HG03025 (cell line): Measurements from ENCODE around the gene RAD23B.
"Not testable (repeated sequence)": the region's sequence is repeated elsewhere in the genome, so short reads cannot be mapped to it uniquely, and the experiment has no call there.

Source experiments
- ATAC-seq: cut with Tn5 transposase; IDR thresholded peaks from one replicate; pipeline ENCODE4 v1.9.1; 2021; ENCODE audit warnings: mild to moderate bottlenecking, moderate library complexity; ENCODE audit not compliant: unreplicated experiment, low FRiP score

RAD23B gene

DNA sequence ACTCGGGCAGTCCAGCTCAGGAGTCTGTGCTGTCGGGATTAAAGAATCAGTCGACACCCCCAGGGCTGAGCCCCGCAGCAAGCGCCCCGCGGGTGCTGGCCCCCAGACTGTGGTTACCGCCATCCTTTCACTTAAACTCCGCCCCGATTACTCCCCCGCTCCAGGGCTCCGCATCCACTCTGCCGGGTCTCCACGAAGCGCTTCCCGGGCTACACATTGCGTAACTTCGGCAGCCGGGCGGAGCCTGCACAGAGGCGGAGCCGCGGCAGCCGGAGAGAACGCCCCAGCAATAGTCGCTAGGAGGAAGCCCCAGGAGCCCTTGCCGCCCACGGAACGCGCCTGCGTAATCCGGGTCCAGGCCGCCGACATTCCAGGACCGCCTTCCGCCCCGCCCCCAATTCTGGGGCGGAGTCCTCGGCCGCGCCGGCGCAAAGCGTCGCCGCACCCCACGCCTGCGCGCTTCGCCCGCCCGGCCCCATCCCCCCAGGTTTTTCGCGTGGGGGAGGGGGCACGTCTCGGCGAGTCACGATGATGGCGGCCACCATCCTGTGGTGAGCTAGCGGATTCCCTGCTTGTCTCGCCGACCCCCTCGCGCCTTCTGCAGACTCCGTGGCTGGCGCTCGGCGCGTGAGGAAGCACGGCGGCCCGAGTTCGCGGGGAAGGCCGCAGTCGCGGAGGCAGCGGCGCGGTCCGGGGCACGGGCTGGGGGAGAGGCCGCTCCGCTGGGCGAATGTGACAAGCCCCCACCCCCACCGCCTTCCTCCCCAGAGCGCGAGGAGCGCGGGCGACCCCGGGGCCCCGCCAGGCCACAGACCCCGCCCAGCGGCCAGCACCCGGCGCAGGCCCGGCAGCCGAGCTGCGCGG is at the start of gene RAD23B:
Gene RAD23B (plus strand): TSS at position 521 of the 864 bp plus-strand sequence. CDS start 351 bp downstream, outside the sequence.
- ATAC-seq: peak; percentile 89

DNA sequence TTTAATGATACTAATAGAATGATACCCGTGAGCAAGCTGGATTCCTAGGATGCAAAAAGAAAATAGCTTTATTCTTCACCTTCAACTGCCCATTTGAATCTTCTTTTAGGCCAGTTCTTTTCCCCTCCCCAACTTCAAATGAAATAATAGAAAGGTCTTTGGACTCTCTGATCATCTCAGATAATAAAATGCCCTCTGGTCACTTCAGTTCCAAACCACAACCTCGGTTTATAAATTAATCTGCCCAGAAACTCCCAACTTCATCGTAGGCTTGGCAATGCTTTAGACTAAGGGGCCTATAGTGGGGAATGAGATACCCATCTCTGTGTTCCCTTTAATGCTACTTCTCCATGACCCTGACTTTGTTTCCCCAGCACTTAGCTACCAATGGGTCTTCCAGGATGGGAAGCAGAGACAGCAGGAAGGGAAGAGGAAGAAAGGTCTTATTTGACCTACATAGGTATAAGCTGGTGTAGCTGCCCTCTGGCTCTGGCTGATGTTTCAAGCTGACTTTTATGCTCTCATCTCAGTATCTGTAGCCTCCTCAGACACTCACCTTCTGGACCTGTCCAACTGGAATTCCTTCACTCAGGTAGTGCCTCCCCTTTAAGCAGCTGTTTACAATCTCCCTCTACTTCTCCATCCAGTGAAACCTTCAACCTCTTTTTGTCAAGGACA is 47.2 kb upstream of the RAD23B start:
- no peak for ATAC-seq

DNA sequence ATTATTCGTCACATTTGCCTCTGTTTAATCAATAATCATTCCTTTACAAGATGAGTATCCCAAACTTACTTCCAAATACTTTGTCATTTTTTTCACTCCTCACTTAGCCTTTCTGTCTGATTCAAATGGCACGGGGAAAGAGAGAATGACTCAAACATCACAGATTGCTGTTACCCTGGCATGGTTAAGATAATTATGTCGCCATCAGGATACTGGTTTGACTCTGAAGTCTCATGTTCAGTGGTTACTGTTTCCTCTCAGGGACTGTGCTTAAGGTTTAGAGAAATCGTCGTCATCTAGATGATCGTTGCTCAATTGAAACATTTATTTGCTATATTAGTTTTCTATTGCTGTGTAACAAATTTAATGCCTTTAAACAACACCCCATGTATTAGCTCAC is 45.2 kb upstream of the RAD23B start:
- ATAC-seq: no peak

DNA sequence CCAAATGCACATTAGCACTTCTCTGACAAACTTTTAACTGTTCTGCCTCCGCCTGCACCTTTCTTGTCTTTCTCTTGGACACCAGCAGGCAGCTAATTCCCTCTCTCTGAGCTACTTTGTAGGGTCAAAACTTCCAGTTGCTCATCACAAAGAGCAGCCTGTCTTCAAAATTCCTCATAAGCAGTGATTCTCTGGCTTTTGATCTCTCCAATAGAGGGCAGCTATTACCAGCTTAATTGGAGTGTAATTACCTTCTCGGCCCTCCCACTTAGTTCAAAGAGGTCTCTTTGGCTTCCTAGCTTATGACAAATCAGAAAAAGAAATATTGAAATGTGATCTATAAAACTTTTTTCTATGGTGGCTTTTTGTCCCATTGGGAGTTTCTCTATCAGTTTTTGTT is 43.6 kb upstream of the RAD23B start:
- ATAC-seq: no peak

DNA sequence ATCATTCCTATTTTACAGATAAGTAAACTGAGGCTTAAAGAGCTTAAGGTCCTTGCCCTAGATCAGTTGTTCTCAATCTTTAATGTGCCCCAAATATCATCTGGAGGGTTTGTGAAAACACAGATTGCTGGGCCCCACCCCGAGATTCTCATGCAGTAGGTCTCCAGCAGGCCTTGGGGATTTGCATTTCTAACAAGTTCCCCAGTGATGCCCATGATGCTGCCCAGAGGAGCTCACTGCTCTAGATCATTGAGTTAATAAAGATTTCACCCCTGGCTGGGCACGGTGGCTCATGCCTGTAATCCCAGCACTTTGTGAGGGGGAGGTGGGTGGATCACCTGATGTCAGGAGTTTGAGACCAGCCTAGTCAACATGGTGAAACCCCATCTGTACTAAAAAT is 42.8 kb upstream of the RAD23B start:
- ATAC-seq: no peak

DNA sequence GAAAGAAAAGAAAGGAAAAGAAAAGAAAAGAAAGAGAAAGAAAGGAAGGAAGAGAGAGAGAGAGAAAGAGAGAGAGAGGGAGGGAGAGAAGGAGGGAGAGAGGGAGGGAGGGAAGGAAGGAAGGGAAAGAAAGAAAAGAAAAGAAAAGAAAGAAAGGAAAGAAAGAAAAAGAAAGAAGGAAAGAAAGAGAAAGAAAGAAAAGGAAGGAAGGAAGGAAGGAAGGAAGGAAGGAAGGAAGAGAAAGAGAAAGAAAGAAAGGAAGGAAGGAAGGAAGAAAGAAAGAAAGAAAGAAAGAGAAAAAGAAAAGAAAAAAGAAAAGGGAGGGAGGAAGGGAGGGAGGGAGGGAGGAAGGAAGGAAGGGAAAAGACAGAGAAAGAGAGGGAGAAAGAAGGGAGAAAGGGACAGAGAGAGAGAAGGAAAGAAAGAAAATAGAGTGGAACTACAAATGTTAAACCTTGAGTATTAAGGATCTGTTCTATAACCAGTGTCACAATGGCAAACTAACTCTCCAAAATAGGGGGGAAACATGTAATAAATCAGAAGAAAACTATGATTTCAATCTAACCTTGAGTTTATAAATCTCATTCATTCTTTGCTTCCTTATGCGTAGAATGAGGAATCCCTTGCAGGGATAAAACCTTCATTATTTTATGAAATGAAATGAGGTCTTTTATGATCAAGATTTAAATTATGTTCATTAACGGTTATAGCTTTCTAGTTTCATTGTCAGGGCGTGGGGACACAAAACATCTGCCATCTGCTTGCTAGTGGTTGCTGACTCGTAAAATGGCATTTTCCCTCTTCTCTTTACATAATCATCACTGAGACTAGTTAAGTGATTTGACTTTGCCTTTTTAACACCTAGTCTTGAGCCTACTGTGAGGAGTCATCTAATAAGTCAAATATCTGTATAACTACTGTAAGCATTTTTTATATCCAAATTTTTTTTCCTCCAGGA is 40.7 kb upstream of the RAD23B start:
- no peak for ATAC-seq

DNA sequence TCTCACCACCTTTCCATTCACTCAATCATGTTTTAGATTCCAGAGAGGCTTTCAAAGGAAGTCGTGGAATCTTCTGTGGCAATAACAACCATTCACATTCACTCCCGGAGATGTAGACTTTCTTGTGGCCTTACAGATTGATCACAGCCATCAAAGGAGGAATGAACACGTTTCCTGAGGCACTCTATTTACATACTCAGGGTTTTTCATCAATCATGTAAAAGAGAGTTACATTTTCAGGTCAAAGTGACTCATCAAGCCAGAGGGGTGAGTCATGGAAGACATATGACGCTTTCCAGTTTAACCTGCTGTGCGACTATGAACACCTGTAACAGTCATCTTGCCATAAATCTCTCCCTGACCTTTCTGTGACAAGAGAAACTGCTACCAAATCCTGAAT is 39.3 kb upstream of the RAD23B start:
- ATAC-seq: no peak

DNA sequence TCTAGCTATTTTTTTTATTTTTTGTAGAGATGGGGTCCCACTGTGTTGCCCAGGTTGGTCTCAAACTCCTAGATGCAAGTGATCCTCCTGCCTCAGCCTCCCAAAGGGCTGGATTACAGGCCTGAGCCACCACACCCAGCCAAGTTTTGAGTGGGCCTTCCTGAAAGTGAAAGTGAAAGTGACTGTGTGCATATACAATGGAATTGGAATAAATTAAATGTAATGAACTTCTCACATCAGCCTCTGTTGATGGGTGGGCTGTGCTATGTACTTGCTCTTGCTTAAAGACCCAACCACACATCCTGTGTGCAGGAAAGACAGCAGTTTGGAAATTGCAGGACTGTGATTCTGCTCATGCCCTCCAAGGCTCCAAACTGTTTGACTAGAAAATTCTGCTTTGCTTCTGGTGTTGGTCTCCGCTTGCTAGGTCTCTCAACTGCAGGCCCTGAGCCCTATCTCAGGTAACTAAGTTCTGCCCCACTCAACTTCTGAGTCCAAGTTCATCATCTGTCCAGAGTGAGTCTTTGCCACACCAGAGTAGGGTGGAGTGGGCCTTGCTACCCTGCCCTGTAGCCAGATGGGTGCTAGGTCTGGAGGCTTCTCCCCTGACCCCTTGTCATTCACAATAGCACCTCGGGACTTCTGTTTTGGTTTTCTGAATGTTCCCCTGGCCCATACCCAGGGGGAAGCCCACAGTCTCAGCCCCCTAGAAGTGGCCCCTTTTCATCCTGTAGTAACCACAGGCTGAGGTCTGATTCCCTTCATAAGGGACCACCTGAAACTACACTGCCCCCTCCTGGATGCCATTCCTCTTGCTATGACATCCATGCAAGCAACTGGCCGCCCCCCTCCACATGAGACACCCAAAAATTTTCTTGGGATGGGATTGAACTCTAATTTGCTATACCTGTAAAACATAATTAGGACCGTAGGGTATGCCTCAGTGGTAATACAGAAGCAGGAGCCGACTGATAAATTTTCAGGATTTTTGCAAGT is 36.5 kb upstream of the RAD23B start:
- no peak for ATAC-seq

DNA sequence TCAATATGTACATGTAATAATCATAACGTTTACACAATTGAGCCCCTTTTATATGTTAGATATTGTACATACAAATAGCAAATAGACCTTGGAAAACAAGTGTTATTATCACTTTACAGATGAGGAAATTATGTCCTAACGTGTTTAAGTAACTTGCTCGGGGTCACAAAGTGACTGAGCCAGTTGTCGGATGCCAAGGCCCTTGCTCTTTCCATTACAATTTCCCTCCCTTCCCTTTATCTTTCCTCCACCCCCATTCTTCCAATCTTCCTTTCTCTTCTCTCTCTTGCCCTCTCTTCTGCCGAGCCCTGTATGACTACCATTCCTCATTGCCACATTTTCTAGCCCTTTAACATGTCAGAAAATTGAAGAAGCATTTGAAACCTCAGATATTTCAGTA is 34.4 kb upstream of the RAD23B start:
- ATAC-seq: no peak

DNA sequence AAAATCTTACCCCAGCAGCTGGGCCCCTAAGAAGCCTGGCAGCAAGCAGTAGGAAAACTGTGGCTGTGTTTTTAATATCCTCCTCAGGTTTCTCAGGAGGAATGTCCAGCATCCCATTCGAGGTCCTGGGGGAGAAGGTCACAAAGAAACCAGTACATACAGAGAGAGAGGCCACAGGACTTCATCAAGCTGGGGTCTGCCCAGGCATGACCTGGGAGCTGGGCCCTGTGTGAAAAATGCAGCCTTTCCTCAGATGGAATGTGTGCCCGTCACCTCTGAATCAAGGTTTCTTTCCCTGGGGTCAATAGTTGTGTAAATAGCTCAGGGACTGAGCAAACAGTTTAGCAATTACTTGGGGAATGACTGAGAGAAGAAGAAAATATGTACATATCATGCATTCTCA is 33.9 kb upstream of the RAD23B start:
- ATAC-seq: no peak

DNA sequence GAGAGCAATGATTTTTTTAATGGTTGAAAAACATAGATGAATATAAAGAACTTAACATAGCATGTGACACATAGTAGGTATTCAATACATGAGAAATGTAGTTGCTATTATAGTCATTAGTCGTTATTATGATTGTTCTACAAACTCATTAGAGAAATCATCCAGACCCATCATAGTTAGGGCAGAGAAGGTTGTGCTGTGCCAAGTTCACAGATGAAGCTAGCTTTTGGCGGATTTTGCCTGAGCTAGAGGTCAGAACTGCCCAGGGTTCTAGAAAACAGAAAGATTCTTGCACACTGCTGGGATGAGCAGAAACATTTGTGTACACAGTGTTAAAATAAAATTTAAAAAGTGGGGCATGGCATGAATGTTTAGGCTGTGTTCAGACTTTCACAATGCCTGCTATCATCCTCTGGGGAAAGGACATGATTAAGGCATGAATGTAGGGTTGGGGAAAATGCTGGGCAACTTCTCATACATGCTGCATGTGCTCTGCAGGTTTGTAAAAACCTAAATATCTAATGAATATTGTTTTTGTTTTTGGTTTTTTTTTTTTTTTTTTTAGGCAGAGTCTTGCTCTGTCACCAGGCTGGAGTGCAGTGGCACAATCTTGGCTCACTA is 33.3 kb upstream of the RAD23B start:
- ATAC-seq: no peak

DNA sequence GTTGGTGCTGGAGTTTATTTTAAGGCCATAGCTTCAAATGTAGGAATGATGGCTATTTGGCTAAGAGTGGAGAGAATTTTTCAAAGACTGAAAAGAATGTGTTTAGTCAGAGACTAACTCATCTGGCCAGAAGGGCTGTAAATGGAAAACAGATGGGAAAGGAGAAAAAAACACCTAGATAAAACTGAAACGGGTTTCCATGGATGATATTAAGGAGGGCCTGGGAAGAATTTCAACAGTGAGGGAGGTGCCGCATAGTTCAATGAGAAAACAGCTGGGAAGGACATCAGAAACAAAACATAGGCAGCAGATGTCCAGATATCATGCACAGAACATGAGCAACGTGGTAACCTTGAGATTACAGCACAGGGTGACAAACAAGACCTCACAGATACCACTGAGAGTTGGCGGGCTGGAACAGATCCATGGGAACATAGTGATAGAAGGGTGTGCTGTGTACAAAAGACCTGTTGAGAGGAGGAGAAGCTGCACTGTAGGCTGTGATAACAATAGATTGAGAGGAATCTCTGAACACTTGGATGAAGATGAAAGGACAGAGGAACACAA is 31.2 kb upstream of the RAD23B start:
- ATAC-seq: no peak

DNA sequence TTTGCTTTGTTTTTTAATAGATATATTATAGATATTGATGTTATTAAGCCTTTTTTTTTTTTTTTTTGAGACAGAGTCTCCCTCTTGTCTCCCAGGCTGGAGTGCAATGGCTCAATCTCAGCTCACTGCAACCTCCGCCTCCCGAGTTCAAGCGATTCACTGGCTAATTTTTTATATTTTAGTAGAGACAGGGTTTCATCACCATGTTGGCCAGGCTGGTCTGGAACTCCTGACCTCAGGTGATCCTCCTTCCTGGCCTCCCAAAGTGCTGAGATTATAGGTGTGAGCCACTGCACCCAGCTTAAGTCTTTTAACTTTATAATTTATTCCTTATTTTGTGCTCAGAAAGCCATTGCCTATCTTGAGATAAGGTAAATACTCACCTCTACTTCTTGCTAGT is 24.2 kb upstream of the RAD23B start:
- ATAC-seq: no peak

DNA sequence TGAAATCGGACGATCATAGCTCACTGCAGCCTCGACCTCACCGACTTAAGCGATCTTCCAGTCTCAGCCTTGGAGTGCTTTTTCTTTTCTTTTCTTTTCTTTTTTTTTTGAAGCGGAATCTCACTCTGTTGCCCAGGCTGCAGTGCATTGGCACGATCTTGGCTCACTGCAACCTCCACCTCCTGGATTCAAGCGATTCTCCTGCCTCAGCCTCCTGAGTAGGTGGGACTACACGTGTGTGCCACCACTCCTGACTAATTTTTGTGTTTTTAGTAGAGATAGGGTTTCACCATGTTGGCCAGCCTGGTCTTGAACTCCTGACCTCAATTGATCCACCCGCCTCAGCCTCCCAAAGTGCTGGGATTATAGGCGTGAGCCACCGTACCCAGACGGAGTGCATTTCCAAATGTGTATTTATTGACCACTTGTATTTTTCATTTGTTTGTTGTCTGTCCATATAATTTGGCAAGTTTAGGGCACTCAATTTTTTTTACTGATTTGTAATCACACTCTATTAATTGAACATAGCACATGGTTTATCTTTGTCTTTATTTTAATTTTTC is 23.2 kb upstream of the RAD23B start:
- ATAC-seq: not testable (repeated sequence)

DNA sequence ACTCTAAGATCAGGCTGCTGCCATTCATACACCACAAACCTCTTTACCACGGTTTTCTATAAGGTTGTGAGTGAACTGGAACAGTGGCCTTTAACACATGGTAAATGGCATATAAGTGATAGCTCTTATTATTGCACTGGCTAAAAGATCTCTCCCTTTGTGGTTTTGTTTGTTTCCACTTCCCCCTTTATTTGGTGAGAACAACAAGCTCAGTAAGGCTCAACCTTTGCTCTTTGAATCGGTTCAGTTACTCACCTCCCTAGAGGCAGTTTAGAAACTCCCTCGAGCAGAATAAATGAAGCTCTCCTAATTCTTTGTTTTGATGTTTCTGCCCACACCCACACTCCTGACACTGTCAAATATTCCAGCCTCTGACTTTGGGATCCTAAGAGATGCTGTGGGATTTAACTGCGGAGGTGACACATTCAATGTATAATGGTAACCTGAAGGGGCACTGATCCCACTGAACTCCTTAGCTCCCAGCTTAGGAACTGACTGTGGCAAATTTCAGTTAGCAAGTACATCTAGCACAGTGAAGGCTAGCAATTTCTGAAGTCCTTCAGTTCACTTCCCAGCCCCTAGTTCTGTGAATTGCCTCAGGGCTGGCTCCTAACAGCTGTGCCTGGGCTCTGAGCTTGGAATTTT is 22.5 kb upstream of the RAD23B start:
- ATAC-seq: peak; percentile 98

DNA sequence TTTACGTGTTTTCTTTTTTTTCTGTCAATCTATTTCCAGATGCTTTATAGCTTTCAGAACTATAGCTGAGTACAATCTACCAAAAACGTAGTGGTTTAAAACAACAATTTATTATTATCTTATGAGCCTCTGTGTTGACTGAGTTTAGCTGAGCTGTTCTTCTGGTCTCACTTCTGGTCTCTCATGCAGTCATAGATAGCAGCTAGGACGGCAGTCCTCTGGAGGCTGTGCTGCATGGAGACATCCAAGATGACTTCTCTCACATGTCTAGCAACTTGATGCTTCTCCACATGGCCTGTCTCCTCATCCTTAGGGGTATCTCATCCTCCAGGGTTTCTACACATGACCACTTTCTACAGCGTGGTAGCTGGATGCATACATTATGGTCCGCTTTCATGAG is 22.0 kb upstream of the RAD23B start:
- peak; percentile 23 for ATAC-seq

DNA sequence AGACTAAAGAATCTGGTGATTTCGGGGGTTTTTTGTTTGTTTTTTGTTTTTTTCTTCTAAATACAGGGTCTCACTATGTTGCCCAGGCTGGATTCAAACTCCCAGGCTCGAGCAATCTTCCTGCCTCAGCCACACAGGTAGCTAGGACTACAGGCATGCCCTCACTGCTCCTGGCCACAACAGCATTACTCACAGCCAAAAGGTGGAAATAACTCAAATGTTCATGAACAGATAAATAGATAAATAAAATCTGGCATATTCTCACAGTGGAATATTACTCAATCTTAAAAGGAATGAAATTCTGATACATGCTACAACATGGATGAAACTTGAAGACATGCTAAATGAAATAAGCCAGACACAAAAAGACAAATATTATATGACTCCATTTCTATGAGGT is 19.8 kb upstream of the RAD23B start:
- no peak for ATAC-seq
